Measurements from ENCODE around the gene PTPN2. TPM values are rescaled to one million over a fixed set of nuclear protein-coding genes. Genes with fewer than 3 reads are reported as not detected.

The PTPN2 gene
- polyA plus RNA-seq, 1 donor from 2014 or later: 45.7 TPM

GRCh38 chr18:12767580-12768155 lies 116.4 kb downstream of the PTPN2 start:
- no peak overlapping the region for H2AFZ ChIP-seq (ENCODE audit: low read depth, low read length)

GRCh38 chr18:12766986-12767433 lies 117.0 kb downstream of the PTPN2 start:
- H3K4me2 ChIP-seq (ENCODE audit: low read length): no peak overlapping the region
- no peaks in the 10 kb centered on the region for H3K9me2 ChIP-seq (ENCODE audit: insufficient read depth, low read length)
- H3K79me2 ChIP-seq (replicated peaks; ENCODE audit: insufficient read depth, low read length): no peaks in the 10 kb centered on the region
- H3K4me3 ChIP-seq (ENCODE audit: low read length): no peak overlapping the region
- no peak overlapping the region for H3K27ac ChIP-seq (ENCODE audit: low read length)
- H4K20me1 ChIP-seq (ENCODE audit: insufficient read depth): no peaks in the 10 kb centered on the region
- H3F3A ChIP-seq (ENCODE audit: insufficient read depth, low read length, poor library complexity, severe bottlenecking): no peaks in the 10 kb centered on the region
- H3K27me3 ChIP-seq (ENCODE audit: insufficient read depth, low read depth, low read length): no peaks in the 10 kb centered on the region
- no peaks in the 10 kb centered on the region for H3K9me3 ChIP-seq (ENCODE audit: low read length)
- no peaks in the 10 kb centered on the region for H3K36me3 ChIP-seq (ENCODE audit: insufficient read depth, low read length)
- no peak overlapping the region for H3K9ac ChIP-seq (ENCODE audit: low read length)
- no peak overlapping the region for H2AFZ ChIP-seq (ENCODE audit: low read depth, low read length)
- TF ChIP-seq EZH2 (IDR thresholded peaks at IDR 0.05; ENCODE audit: borderline replicate concordance, insufficient read depth, low read length, poor library complexity, severe bottlenecking): no peak
- no peak for TF ChIP-seq POLR2AphosphoS5 (IDR thresholded peaks at IDR 0.05)
- no peak for TF ChIP-seq REST (IDR thresholded peaks at IDR 0.05; ENCODE audit: borderline replicate concordance)
- TF ChIP-seq RAD21 (conservative IDR thresholded peaks at IDR 0.05): no peak
- no peak for TF ChIP-seq CTCF (IDR thresholded peaks at IDR 0.05; ENCODE audit: poor library complexity, severe bottlenecking)

More at GRCh38 chr18:12767580-12768155, 116.4 kb downstream of the PTPN2 start:
- Histone ChIP-seq H4K20me1 (ENCODE audit: insufficient read depth) (no peaks in the 10 kb centered on the region), H3K79me2 (replicated peaks; ENCODE audit: insufficient read depth, low read length) (no peaks in the 10 kb centered on the region), H3K9ac (ENCODE audit: low read length) (no peak overlapping the region), H3F3A (ENCODE audit: insufficient read depth, low read length, poor library complexity, severe bottlenecking) (no peaks in the 10 kb centered on the region), H3K27ac (ENCODE audit: low read length) (no peak overlapping the region), H3K9me3 (ENCODE audit: low read length) (no peaks in the 10 kb centered on the region), H3K9me2 (ENCODE audit: insufficient read depth, low read length) (no peaks in the 10 kb centered on the region), H3K4me2 (ENCODE audit: low read length) (no peak overlapping the region), H3K27me3 (ENCODE audit: insufficient read depth, low read depth, low read length) (no peaks in the 10 kb centered on the region), H3K4me3 (ENCODE audit: low read length) (no peak overlapping the region), H3K36me3 (ENCODE audit: insufficient read depth, low read length) (no peaks in the 10 kb centered on the region)
- TF ChIP-seq POLR2AphosphoS5 (IDR thresholded peaks at IDR 0.05) (no peak), CTCF (IDR thresholded peaks at IDR 0.05; ENCODE audit: poor library complexity, severe bottlenecking) (no peak), SMC3 (conservative IDR thresholded peaks at IDR 0.05; ENCODE audit: poor library complexity) (no peak), EP300 (conservative IDR thresholded peaks at IDR 0.05; ENCODE audit: poor library complexity, severe bottlenecking) (no peak), REST (IDR thresholded peaks at IDR 0.05; ENCODE audit: borderline replicate concordance) (no peak), EZH2 (IDR thresholded peaks at IDR 0.05; ENCODE audit: borderline replicate concordance, insufficient read depth, low read length, poor library complexity, severe bottlenecking) (no peak), TAF1 (IDR thresholded peaks at IDR 0.05; ENCODE audit: low read depth) (no peak), RAD21 (conservative IDR thresholded peaks at IDR 0.05) (no peak), MXI1 (conservative IDR thresholded peaks at IDR 0.05; ENCODE audit: poor library complexity, severe bottlenecking) (no peak)

Data from neural cell (in vitro differentiated cells).